ENCODE results near the gene RTN1. TPM values are rescaled to one million over a fixed set of nuclear protein-coding genes. Genes with fewer than 3 reads are reported as not detected.

RTN1 gene
- total RNA-seq, 1 donor from 2014 or later: 11.1 TPM

GRCh38 chr14:59638885-59639284 is 231.7 kb downstream of the RTN1 start:
- no peaks in the 10 kb centered on the region for H3K4me1 Mint-ChIP-seq (ENCODE audit: unreplicated experiment)
- peaks cover 13% of the 10 kb centered on the region for H3K27me3 Mint-ChIP-seq
- peaks cover 9% of the 10 kb centered on the region for H3K9me3 Mint-ChIP-seq
- H3K36me3 Mint-ChIP-seq: no peaks in the 10 kb centered on the region
- no peak for TF ChIP-seq CTCF (conservative IDR thresholded peaks at IDR 0.05)
- no peak for DNase-seq (ENCODE audit: extremely low spot score, unreplicated experiment)
- H3K4me3 Mint-ChIP-seq: no peak overlapping the region
- H3K27ac Mint-ChIP-seq: no peak overlapping the region

GRCh38 chr14:59634617-59635016 is 236.0 kb downstream of the RTN1 start:
- no peak for TF ChIP-seq CTCF (conservative IDR thresholded peaks at IDR 0.05)
- no peak for DNase-seq (ENCODE audit: extremely low spot score, unreplicated experiment)
- no peak overlapping the region for H3K4me3 Mint-ChIP-seq
- peaks cover 47% of the 10 kb centered on the region for H3K27me3 Mint-ChIP-seq
- no peak overlapping the region for H3K27ac Mint-ChIP-seq
- H3K9me3 Mint-ChIP-seq: peaks cover 9% of the 10 kb centered on the region
- no peaks in the 10 kb centered on the region for H3K4me1 Mint-ChIP-seq (ENCODE audit: unreplicated experiment)
- no peaks in the 10 kb centered on the region for H3K36me3 Mint-ChIP-seq

- no peaks in the 10 kb centered on the region for H3K4me1 Mint-ChIP-seq (ENCODE audit: unreplicated experiment)
- no peak for TF ChIP-seq CTCF (conservative IDR thresholded peaks at IDR 0.05)
- no peaks in the 10 kb centered on the region for H3K36me3 Mint-ChIP-seq
- H3K9me3 Mint-ChIP-seq: peaks cover 9% of the 10 kb centered on the region
- no peak overlapping the region for H3K4me3 Mint-ChIP-seq
- H3K27me3 Mint-ChIP-seq: peaks cover 53% of the 10 kb centered on the region
- no peak for DNase-seq (ENCODE audit: extremely low spot score, unreplicated experiment)
- H3K27ac Mint-ChIP-seq: no peak overlapping the region
Observed at GRCh38 chr14:59633486-59633885, 237.1 kb downstream of the RTN1 start.

GRCh38 chr14:59632381-59632780 is 238.2 kb downstream of the RTN1 start:
- Mint-ChIP-seq H3K36me3 (no peaks in the 10 kb centered on the region), H3K27me3 (peaks cover 63% of the 10 kb centered on the region), H3K4me1 (ENCODE audit: unreplicated experiment) (no peaks in the 10 kb centered on the region), H3K27ac (no peak overlapping the region), H3K9me3 (peaks cover 9% of the 10 kb centered on the region), H3K4me3 (peak overlapping the region; percentile 3)
- TF ChIP-seq CTCF (conservative IDR thresholded peaks at IDR 0.05): peak; percentile 74
- no peak for DNase-seq (ENCODE audit: extremely low spot score, unreplicated experiment)

GRCh38 chr14:59631237-59631636 is 239.3 kb downstream of the RTN1 start:
- TF ChIP-seq CTCF (conservative IDR thresholded peaks at IDR 0.05): peak; percentile 54
- Mint-ChIP-seq H3K36me3 (no peaks in the 10 kb centered on the region), H3K27me3 (peaks cover 75% of the 10 kb centered on the region), H3K27ac (no peak overlapping the region), H3K4me3 (peak overlapping the region; percentile 83), H3K9me3 (peaks cover 9% of the 10 kb centered on the region), H3K4me1 (ENCODE audit: unreplicated experiment) (no peaks in the 10 kb centered on the region)
- DNase-seq (ENCODE audit: extremely low spot score, unreplicated experiment): no peak

Measured in type B pancreatic cell (in vitro differentiated cells).